Measurements from ENCODE around the gene SEMA5A. TPM values are rescaled to one million over a fixed set of nuclear protein-coding genes. Genes with fewer than 3 reads are reported as not detected.

Gene SEMA5A
- total RNA-seq, 1 experiment from 2014 or later, result 9.3 TPM

DNA sequence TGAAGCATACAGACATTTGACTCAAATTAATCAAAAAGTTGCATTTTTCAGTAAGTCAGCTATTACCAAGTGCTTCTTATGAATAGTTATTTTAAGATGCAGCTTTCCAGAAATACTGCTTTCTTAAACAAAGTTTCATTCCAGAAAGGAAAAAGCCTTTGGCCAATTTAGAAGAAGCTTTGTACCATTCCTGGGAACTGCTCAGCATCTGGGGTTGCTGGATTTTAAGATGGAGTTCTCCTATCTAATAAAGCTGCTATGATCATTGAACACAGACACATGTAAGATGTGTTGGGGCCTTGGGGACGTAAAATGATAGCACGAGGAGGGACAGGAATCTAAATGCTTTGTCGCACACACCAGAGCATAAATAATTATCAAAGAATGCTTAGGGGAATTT lies 130.8 kb downstream of the SEMA5A start:
- Mint-ChIP-seq H3K4me1 (0 out of 2 replicates have a peak, but pooled peaks cover 2% of the 10 kb centered on the region), H3K36me3 (peaks cover 9% of the 10 kb centered on the region), H3K27me3 (ENCODE audit: low read depth) (no peaks in the 10 kb centered on the region), H3K4me3 (no peak overlapping the region), H3K9me3 (peaks cover 9% of the 10 kb centered on the region), H3K27ac (no peak overlapping the region)
- DNase-seq (ENCODE audit: low spot score) (no peak), ATAC-seq (no peak)
- ChIA-PET POLR2A (no interaction called here), CTCF (no interaction called here)
- TF ChIP-seq OVOL2 (CRISPR knock-in tag; IDR thresholded peaks at IDR 0.05; ENCODE audit: borderline replicate concordance), result no peak
- no peak for TF ChIP-seq NR3C1 (CRISPR knock-in tag; conservative IDR thresholded peaks at IDR 0.05; ENCODE audit: low read depth)
- no peak for TF ChIP-seq JAZF1 (CRISPR knock-in tag; IDR thresholded peaks at IDR 0.05)
- TF ChIP-seq NFYB (CRISPR knock-in tag; conservative IDR thresholded peaks at IDR 0.05; ENCODE audit: low read depth), result no peak
- TF ChIP-seq ESRRA (CRISPR knock-in tag; IDR thresholded peaks at IDR 0.05; ENCODE audit: borderline replicate concordance), result no peak
- no peak for TF ChIP-seq MXD4 (CRISPR knock-in tag; IDR thresholded peaks at IDR 0.05; ENCODE audit: borderline replicate concordance)
- TF ChIP-seq, protein P1, sequence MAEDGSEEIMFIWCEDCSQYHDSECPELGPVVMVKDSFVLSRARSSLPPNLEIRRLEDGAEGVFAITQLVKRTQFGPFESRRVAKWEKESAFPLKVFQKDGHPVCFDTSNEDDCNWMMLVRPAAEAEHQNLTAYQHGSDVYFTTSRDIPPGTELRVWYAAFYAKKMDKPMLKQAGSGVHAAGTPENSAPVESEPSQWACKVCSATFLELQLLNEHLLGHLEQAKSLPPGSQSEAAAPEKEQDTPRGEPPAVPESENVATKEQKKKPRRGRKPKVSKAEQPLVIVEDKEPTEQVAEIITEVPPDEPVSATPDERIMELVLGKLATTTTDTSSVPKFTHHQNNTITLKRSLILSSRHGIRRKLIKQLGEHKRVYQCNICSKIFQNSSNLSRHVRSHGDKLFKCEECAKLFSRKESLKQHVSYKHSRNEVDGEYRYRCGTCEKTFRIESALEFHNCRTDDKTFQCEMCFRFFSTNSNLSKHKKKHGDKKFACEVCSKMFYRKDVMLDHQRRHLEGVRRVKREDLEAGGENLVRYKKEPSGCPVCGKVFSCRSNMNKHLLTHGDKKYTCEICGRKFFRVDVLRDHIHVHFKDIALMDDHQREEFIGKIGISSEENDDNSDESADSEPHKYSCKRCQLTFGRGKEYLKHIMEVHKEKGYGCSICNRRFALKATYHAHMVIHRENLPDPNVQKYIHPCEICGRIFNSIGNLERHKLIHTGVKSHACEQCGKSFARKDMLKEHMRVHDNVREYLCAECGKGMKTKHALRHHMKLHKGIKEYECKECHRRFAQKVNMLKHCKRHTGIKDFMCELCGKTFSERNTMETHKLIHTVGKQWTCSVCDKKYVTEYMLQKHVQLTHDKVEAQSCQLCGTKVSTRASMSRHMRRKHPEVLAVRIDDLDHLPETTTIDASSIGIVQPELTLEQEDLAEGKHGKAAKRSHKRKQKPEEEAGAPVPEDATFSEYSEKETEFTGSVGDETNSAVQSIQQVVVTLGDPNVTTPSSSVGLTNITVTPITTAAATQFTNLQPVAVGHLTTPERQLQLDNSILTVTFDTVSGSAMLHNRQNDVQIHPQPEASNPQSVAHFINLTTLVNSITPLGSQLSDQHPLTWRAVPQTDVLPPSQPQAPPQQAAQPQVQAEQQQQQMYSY (CRISPR knock-in tag; IDR thresholded peaks at IDR 0.05), result no peak
- TF ChIP-seq, protein P2, sequence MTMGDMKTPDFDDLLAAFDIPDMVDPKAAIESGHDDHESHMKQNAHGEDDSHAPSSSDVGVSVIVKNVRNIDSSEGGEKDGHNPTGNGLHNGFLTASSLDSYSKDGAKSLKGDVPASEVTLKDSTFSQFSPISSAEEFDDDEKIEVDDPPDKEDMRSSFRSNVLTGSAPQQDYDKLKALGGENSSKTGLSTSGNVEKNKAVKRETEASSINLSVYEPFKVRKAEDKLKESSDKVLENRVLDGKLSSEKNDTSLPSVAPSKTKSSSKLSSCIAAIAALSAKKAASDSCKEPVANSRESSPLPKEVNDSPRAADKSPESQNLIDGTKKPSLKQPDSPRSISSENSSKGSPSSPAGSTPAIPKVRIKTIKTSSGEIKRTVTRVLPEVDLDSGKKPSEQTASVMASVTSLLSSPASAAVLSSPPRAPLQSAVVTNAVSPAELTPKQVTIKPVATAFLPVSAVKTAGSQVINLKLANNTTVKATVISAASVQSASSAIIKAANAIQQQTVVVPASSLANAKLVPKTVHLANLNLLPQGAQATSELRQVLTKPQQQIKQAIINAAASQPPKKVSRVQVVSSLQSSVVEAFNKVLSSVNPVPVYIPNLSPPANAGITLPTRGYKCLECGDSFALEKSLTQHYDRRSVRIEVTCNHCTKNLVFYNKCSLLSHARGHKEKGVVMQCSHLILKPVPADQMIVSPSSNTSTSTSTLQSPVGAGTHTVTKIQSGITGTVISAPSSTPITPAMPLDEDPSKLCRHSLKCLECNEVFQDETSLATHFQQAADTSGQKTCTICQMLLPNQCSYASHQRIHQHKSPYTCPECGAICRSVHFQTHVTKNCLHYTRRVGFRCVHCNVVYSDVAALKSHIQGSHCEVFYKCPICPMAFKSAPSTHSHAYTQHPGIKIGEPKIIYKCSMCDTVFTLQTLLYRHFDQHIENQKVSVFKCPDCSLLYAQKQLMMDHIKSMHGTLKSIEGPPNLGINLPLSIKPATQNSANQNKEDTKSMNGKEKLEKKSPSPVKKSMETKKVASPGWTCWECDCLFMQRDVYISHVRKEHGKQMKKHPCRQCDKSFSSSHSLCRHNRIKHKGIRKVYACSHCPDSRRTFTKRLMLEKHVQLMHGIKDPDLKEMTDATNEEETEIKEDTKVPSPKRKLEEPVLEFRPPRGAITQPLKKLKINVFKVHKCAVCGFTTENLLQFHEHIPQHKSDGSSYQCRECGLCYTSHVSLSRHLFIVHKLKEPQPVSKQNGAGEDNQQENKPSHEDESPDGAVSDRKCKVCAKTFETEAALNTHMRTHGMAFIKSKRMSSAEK (CRISPR knock-in tag; IDR thresholded peaks at IDR 0.05; ENCODE audit: borderline replicate concordance), result no peak
- TF ChIP-seq CREM (CRISPR knock-in tag; IDR thresholded peaks at IDR 0.05), result no peak

DNA sequence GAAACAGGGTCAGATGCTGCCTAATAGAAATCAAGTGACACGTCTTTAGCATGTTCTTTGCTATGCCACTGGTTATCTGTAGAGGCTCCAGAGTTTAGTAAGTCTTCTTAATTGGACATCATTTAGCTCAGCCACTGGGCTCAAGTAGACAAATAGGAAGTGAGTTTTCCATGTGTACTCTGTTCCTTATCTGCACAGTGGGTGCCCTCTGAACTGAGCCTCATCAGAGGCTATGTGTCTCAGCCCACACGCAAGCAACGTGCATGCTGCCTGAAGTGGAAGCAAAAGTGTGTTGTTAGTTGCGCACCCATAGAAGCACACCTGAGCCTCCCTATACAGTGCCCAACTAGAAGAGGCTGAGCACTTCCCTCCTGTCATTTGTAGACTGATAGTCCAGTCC lies 134.7 kb downstream of the SEMA5A start:
- no peak for ATAC-seq
- Mint-ChIP-seq H3K27ac (no peak overlapping the region), H3K27me3 (ENCODE audit: low read depth) (no peaks in the 10 kb centered on the region), H3K9me3 (no peaks in the 10 kb centered on the region), H3K4me1 (peaks cover 5% of the 10 kb centered on the region; the same call in 1 of the 2 replicates), H3K4me3 (no peak overlapping the region), H3K36me3 (no peaks in the 10 kb centered on the region)
- DNase-seq (ENCODE audit: low spot score), result no peak
- CTCF ChIA-PET, result no interaction called here
- POLR2A ChIA-PET, result no interaction called here
- no peak for TF ChIP-seq NR2C2 (CRISPR knock-in tag; IDR thresholded peaks at IDR 0.05)
- no peak for TF ChIP-seq GRHL2 (CRISPR knock-in tag; IDR thresholded peaks at IDR 0.05; ENCODE audit: insufficient replicate concordance, severe bottlenecking)
- TF ChIP-seq FOXK1 (CRISPR knock-in tag; IDR thresholded peaks at IDR 0.05), result no peak
- TF ChIP-seq, protein P3, sequence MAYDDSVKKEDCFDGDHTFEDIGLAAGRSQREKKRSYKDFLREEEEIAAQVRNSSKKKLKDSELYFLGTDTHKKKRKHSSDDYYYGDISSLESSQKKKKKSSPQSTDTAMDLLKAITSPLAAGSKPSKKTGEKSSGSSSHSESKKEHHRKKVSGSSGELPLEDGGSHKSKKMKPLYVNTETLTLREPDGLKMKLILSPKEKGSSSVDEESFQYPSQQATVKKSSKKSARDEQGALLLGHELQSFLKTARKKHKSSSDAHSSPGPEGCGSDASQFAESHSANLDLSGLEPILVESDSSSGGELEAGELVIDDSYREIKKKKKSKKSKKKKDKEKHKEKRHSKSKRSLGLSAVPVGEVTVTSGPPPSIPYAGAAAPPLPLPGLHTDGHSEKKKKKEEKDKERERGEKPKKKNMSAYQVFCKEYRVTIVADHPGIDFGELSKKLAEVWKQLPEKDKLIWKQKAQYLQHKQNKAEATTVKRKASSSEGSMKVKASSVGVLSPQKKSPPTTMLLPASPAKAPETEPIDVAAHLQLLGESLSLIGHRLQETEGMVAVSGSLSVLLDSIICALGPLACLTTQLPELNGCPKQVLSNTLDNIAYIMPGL (CRISPR knock-in tag; IDR thresholded peaks at IDR 0.05), result no peak
- no peak for TF ChIP-seq ZNF416 (CRISPR knock-in tag; IDR thresholded peaks at IDR 0.05)
- TF ChIP-seq, protein P4, sequence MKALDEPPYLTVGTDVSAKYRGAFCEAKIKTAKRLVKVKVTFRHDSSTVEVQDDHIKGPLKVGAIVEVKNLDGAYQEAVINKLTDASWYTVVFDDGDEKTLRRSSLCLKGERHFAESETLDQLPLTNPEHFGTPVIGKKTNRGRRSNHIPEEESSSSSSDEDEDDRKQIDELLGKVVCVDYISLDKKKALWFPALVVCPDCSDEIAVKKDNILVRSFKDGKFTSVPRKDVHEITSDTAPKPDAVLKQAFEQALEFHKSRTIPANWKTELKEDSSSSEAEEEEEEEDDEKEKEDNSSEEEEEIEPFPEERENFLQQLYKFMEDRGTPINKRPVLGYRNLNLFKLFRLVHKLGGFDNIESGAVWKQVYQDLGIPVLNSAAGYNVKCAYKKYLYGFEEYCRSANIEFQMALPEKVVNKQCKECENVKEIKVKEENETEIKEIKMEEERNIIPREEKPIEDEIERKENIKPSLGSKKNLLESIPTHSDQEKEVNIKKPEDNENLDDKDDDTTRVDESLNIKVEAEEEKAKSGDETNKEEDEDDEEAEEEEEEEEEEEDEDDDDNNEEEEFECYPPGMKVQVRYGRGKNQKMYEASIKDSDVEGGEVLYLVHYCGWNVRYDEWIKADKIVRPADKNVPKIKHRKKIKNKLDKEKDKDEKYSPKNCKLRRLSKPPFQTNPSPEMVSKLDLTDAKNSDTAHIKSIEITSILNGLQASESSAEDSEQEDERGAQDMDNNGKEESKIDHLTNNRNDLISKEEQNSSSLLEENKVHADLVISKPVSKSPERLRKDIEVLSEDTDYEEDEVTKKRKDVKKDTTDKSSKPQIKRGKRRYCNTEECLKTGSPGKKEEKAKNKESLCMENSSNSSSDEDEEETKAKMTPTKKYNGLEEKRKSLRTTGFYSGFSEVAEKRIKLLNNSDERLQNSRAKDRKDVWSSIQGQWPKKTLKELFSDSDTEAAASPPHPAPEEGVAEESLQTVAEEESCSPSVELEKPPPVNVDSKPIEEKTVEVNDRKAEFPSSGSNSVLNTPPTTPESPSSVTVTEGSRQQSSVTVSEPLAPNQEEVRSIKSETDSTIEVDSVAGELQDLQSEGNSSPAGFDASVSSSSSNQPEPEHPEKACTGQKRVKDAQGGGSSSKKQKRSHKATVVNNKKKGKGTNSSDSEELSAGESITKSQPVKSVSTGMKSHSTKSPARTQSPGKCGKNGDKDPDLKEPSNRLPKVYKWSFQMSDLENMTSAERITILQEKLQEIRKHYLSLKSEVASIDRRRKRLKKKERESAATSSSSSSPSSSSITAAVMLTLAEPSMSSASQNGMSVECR (CRISPR knock-in tag; IDR thresholded peaks at IDR 0.05; ENCODE audit: borderline replicate concordance), result no peak
- TF ChIP-seq, protein P5, sequence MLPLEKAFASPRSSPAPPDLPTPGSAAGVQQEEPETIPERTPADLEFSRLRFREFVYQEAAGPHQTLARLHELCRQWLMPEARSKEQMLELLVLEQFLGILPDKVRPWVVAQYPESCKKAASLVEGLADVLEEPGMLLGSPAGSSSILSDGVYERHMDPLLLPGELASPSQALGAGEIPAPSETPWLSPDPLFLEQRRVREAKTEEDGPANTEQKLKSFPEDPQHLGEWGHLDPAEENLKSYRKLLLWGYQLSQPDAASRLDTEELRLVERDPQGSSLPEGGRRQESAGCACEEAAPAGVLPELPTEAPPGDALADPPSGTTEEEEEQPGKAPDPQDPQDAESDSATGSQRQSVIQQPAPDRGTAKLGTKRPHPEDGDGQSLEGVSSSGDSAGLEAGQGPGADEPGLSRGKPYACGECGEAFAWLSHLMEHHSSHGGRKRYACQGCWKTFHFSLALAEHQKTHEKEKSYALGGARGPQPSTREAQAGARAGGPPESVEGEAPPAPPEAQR (CRISPR knock-in tag; IDR thresholded peaks at IDR 0.05), result no peak
- no peak for TF ChIP-seq CREM (CRISPR knock-in tag; IDR thresholded peaks at IDR 0.05)
- TF ChIP-seq ZNF396 (CRISPR knock-in tag; IDR thresholded peaks at IDR 0.05; ENCODE audit: borderline replicate concordance), result no peak
- no peak for TF ChIP-seq HMGA2 (CRISPR knock-in tag; IDR thresholded peaks at IDR 0.05)
- TF ChIP-seq ZNF232 (CRISPR knock-in tag; IDR thresholded peaks at IDR 0.05), result no peak
- no peak for TF ChIP-seq TP53 (CRISPR knock-in tag; IDR thresholded peaks at IDR 0.05)

Data from WTC11 (cell line).